ENCODE results near the gene CDHR1.

DNA sequence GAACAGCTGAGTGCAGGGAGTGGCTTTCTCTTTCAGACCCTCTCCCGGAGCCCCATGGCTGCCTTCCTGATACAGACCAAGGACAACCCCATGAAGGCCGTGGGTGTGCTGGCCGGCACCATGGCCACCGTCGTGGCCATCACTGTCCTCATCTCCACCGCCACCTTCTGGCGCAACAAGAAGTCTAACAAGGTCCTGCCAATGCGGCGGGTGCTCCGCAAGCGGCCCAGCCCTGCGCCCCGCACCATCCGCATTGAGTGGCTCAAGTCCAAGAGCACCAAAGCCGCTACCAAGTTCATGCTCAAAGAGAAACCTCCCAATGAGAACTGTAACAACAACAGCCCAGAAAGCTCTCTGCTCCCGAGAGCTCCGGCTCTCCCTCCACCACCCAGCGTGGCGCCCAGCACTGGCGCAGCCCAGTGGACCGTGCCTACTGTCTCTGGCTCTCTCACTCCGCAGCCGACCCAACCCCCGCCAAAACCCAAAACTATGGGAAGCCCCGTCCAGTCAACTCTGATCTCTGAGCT is 19.8 kb downstream of the CDHR1 start:
- TF ChIP-seq, protein P1, sequence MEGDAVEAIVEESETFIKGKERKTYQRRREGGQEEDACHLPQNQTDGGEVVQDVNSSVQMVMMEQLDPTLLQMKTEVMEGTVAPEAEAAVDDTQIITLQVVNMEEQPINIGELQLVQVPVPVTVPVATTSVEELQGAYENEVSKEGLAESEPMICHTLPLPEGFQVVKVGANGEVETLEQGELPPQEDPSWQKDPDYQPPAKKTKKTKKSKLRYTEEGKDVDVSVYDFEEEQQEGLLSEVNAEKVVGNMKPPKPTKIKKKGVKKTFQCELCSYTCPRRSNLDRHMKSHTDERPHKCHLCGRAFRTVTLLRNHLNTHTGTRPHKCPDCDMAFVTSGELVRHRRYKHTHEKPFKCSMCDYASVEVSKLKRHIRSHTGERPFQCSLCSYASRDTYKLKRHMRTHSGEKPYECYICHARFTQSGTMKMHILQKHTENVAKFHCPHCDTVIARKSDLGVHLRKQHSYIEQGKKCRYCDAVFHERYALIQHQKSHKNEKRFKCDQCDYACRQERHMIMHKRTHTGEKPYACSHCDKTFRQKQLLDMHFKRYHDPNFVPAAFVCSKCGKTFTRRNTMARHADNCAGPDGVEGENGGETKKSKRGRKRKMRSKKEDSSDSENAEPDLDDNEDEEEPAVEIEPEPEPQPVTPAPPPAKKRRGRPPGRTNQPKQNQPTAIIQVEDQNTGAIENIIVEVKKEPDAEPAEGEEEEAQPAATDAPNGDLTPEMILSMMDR (IDR thresholded peaks at IDR 0.05) = no peak
- TF ChIP-seq POLR2A (IDR thresholded peaks at IDR 0.05; ENCODE audit: low read depth) = no peak

All from esophagus muscularis mucosa (tissue), 3 donors.